DMS 273 (cell line): Measurements from ENCODE around the gene JPH2.

ENCODE experiments used
- DNase-seq: peaks from one replicate; lab custom pipeline; 2025; ENCODE audit not compliant: unreplicated experiment; lab: John Stamatoyannopoulos, UW

JPH2 gene

DNA sequence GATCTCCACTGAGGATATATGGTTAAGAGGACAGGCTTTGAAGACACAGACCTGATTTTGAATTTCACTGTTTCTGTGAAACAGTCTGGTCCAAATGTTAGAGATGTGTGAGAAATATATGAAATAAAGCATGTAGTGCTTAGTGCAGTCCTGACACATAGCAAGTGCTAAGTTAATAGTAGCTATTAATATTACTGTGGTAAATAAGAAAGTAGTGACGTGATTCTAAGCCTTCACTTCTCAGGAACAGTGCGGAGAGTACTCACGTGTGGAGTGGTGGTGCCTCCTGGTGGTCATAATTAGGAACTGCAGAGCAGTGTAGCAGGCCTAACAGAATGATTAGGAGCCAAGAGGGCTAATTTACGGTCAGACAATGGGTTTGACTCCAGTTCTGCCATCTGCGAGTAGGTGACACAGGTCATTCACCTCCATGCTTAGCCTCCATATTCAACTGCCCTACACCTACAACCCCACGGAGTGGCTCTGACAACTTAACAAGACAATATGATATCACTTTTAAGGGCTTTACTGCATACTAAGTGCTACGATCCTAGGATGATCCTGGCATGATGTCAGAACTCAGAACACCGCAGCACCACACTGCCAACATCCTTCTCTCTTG is 106.2 kb downstream of the JPH2 start:
- peak; percentile 87 for DNase-seq

DNA sequence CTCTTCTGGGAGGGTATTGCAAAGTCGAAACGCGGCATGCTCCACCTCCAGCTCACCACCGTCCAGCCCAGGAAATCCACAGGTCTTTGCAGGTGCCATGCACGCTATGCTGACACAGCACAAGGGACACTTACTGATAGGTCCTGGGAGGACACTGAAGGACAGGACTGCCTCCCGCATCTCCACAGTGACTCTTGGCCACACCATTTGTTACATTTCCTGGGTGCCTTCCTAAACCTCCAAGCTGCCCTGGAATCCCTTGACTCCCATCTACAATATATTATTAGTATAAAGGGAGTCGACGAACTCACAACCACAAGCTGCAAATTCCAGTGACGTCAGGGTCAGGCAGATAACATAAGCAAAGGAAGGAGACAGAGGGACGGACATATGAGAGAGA is 106.9 kb downstream of the JPH2 start:
- DNase-seq = no peak

DNA sequence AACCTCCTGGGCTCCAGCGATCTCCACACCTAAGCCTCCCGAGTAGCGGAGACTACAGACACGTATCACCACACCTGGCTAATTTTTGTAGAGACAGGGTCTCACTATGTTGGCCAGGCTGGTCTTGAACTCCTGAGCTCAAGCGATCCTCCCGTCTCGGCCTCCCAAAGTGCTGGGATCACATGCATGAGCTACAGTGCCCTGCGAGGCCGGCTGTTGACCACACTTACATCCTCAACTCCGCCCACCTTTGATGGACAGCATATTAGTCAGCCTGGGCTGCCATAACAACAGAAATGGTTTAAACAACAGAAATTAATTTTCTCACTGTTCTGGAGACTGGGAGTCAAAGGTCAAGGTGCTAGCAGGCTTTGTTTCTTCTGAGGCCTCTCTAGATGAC is 107.7 kb downstream of the JPH2 start:
- no peak for DNase-seq

DNA sequence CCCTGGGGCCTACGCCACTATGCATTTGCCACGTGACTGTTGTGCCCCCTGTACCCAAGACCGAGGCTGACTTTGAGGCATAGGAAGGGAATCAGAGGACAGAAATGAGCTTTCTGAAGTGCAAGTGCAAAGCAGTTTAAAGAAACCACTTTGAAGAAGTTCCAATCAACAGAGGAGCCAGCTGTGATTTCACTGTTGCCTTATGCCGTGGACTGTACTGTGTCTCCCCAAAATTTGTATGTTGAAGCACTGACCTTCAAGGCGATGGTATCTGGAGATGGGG is 111.1 kb downstream of the JPH2 start:
- DNase-seq = no peak

DNA sequence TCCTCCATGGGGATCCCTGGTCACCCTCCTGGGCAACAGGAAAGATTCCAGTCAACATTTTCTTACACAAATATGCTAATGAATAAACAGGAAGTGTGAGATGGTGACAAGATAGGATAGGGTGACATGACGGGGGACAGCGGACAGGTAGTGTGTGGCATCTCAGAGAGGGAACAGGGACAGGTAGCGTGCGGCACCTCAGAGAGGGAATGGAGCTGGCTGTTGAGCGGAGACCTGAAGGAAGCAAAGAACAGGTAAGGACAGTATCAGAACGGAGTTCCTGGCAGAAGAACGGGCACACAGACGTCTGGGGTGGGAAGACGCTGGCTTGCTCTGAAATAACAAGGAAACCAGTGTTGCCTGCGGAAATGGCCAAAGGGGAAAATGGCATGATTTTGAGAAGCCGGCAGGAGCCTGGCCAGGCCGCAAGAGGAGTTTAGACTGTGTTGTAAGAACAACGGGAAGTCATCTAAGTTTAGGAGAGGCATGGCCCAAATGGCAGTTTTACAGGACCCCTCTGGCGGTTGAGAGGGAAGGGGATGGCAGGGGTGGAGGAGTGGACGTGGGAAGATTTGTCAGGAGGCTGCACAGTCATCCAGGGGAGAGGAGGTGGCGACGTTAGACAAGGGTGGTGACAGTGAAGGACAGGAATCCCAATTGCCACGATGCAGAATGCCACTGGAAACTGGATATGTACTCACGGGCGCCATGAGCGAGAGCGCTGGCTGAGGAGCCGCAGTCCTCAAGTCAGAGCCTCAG is 111.6 kb downstream of the JPH2 start:
- DNase-seq = no peak

DNA sequence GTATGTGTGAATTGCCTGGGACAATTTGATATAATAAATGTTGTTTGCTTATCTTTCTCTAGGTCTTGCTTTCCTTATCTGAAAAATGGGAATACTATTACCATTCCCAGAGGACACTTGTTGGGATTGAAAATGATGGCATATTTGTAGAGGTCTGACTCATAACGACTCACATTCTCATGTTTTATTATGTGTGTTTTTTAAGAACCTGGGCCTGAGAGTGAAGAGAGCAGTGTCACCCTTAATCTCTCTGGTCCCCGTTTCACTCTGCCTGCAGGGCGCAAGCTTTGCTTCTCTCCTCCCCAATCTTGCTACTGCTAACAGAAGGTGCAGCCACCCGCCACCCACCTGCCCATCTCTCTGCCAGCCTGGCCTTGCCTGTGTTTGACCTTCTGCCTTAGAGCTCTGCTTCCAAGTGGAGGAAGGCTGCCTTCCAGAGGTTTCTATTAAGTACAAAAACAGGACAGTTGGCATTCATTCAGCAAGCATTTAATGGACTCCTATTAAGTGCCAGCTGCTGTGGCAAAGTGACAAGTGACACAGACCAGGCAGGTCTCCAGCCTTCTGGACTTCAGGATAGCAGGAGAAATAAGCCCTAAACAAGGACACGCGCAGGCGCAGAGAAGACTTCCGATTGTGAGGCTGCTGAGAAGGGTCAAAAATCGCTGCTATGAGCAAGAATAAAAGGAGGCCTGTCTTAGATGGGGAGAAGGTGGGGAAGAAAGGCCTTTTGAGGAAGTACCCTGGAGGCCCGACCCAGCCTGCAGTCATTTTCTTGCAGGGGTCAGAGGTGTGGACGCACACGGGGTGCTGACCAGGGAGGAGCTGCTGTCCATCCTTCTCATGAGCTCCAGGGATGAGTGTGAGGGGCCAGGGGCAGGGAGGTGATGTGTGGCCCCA is 112.5 kb downstream of the JPH2 start:
- DNase-seq = peak; percentile 54

DNA sequence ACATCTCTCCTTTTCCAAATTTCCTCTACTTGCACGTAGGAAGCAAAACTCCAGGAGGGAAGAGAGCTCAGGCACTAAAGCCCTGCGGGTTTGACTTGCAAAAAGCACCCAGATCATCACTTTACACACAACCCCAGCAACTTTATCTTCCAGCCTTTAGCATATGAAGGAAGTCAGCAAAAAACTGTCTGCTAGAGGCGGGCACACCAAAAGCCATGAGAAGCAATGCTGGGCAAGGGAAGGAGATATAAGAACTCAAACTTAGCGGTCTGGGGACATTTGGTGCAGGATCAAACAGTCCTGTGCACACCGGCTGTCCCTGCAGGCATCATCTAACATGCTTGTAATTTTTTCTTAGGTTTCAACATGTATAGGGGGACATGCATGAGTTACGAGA is 113.3 kb downstream of the JPH2 start:
- DNase-seq = no peak

DNA sequence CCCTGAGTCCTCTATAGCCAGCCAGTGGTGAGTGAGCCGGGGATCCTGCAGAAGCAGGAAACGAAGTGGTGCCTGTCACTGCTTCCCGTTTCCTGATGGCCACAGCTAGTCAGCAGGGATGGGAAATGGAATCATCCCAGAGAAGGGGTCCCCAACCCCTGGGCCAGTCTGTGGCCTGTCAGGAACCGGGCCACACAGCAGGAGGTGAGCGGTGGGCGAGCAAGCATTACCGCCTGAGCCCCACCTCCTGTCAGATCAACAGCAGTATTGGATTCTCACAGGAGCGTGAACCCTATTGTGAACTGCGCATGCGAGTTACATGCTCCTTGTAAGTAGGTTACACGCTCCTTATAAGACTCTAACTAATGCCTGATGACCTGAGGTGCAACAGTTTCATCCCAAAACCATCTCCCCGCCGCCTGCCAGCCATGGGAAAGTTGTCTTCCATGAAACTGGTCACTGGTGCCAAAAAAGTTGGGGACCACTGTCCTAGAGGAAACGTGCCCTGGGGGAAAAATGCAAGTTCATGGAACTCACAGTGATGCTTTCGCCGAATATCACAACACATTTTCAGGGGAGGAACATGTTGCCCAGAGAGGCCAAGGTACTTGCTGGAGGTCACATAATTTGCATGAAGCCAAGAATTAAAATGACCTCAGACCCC is 113.8 kb downstream of the JPH2 start:
- no peak for DNase-seq

DNA sequence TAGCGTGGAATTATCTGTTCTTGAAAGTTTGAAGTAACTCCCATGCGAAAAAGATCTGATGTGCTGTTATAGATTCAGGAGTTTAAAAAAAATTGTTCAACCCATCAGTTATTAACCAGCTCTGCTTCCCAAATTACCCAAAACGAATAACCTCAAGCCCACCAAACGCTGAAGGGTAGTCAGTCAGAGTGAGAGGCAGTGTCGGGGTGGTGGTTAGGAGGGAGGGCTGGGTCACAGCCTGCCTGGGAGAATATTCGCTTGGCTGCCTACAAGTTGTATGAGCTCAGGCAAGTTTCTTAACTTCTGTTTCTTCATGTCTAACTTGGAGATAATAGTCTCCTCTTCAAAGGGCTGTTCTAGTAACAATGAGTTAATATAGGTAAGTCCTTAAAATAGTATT is 114.6 kb downstream of the JPH2 start:
- DNase-seq = no peak

DNA sequence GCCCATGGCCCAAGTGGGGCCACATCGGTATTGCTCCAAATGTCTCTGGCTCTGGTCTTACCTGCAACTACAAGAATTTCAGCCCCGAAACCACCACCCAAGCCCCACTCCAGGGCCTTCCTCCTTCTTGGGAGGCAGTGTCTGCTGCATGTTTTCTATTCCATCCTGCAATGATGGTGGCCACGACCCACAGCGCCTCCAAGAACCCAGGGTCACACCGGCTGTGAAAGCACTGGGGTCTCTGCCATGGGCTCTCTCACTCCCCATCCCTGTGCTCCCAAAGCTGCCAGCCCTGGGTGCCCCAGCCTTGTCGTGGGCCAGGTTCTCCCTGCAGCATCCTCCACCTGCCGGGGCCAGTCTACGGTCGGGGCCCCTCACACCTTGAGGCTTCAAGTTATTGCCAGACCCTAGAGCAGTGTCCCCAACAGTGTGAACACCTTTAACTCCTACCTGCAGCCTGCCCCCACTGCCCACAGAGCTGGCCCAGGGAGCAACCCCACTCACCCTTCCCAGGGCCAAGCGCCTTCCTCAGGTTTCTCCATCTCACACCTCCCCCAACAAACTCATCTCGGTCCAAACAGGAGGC is 115.4 kb downstream of the JPH2 start:
- DNase-seq = no peak

DNA sequence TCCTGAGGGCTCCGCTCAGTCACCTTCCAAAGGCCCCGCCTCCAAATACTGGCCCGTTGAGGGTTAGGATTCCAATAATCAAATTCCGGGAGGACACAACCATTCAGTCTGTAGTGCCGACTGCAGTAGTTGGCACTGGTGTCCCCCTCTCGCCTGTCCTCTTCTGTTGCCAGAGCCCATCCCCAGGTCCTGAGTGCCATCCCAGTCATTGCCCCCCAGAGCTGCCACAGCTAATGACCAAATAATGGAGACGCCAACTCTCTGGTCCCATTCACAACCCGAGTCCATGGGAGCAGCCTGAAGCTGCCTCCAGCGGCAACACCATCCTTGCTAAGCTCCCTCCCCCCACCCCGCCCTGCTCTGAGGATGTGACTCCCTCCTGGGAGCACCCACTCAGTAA is 115.9 kb downstream of the JPH2 start:
- DNase-seq = no peak

DNA sequence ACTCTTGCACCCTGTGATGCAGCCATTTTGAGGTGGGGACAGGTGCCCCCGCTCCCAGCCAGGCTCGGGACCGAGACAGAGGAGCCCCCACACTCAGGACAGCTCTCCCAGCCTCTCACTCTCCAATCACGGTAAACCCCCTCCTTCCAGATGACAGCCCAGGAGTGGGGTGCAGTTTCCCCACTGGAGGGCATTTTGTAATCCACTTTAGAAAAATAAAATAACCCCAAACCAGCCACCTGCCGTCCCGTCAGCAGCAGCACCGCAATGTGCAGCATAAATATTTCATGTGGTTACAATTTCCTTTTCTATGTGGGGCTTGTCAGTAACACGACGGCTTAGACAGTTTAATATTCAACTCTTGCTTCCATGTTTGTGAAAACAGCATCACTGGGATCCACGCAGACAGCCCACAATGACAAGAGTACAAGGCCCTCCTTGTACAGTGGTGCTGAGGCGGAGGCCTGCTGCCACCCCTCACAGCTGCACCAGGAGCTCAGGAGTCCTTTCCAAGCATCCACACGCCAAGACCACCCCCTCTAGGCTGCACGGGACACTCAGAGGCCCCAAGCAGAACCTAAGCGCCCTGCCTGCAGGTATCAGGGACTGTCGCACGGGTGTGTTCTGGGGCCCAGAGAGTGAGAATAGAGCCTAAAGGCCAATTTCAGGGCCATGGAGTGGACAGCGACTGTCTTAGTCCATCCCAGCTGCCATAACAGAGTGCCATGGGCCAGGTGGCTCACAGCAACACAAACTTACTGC is 116.7 kb downstream of the JPH2 start:
- DNase-seq = no peak

DNA sequence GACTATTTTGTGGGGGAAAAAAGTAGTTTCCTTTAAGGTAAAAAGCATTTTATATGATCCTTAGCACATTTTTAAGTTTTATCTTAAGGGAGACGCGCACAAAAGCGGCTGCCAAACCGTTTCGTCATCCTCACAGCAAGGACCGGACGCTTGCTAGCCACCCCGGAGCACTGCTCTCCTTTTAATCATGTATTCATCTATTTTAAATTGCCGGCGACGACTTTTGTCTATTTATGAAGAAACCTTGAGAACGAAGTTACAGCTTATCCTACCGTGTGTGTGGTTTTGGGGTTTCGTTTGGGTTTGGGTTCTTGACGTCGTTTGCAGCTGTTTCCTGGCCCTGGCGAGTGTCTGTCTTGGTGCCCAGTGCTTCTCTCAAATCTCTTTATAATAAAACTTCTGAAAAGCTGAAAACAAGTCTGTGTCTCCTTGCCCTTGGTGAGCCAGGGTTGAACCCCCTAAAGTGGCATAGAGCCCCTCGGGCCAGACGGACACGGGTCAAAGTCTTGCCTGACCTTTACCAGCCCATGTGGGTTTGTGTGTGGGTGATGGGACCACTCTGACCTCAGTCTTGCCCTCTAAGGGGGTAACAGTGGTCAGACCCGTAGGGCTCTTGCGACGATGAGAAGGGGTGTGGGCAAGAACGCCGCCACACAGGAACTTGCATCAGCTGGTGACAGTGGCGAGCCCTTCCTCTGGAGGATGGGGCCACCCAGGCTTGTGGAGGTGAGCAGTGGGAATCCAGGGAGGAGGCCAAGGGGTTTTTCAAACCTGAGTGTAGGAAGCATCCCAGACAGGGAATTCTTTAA is 117.6 kb downstream of the JPH2 start:
- DNase-seq = no peak

DNA sequence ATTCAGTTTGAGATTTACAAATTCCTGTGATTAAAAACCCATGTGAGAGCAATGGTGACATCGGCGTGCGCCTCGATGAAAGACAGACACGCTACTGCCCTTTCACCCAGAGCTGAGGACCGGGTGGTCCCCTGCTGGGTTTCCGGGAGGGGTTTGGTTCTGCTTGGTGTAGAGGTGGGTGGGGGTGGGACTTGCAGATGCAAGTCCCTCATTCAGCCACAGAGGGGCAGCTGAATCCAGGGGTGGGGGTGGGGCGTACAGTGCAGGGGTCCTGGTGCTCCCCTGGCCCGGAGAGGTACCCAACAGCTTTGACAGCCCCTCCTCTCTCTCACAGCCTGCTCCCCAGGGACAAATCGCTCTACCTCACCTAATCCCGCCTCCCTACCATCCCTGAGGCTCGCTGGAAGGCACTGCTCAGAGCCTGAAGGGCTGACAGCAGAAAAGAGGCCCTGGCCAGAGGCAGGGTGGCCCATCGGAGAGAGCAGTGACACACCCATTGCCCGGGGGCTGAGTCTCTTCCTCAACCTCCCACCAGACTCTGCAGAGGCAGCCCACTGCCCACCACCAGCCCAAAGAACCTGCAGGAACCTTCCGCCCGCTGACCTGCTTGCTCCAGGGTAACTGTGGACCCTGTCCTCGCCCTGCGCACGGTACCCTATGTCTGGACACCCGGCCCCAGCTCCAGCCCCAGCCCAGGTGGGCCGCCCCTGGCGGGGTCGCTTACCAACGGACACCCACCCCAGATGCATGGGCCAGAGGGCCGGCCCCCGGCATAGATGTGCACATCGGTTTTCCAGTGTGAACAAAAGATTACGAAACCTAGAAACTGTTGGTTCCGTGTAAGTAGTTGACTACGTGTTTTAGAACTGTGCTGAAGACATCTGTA is 118.4 kb downstream of the JPH2 start:
- no peak for DNase-seq

DNA sequence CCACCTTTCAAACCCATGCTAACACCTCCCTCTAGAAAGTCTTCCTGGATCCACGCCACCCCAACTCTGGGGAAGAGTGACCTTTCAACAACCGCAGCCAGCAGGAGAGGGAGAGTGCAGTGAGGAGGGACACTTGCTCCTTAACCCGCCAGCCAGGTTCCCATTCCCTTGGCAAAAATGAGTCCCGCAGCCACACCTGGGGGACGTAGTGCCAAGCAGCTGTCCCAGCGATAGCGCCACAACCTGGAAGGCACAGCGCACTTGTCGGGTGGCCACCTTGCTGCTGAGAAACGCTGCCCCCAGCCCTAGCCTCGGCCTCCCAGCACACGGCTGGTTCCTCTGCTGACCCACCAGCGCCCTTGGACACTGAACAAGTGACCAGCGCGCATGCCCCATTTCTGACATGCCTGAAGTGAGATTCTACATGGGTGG is 119.3 kb downstream of the JPH2 start:
- no peak for DNase-seq

DNA sequence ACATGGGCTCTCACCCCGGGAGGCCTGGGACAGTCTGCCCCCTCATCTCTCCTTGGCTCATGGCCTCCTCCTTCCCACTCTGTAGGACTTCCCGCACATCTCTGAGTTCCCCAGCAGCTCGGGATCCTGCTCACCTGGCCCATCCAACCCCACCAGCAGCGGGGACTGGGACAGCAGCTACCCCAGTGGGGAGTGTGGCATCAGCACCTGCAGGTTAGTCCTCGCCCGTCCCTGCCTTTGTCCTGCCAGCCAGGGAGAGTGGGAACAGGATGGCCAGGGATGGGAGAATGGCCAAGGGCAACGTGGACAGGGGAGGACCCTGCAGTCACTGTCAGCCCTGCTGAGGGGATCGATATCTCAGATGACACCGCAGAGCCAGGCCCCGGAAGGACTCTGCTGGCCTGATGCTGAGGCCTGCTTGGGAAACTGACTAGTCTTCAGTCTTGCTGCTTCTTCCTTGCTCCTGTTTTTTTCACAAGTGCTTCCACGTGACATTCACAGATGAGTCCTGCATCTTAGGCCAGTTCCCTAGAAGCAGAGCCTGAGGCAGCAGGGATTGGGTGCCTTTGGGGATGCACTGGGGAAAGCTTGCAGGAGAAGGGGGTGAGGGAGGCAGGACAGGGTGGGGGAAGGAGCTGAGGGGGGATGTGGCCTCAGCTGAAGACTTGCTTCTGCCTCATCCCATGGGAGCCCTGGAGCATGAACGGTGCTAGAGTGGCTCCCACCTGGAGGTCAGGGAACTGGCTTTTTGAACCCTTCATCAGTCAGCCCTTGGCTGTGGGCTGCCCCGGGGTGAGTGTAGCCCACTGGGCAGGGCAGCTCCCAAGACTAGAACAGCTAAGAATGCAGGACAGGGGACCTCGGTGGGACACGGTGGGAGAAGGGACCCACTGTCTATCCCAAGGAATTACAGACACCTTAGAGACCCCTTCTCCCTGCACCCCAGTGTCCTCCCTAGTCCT is 120.1 kb downstream of the JPH2 start:
- no peak for DNase-seq
